Hematopoietic multipotent progenitor cell treated with erythropoietin and hydrocortisone succinate and interleukin-3 and kit ligand, for 15 days (in vitro differentiated cells): ENCODE results near the gene IL13.

Experiments used
- DNase-seq: peaks from one replicate; pipeline ENCODE4 v3.0.0-alpha.2; 2015; ENCODE audit warnings: low spot score

IL13 gene

GRCh38 chr5:132655821-132656773 lies 1.9 kb upstream of the IL13 start:
- DNase-seq = peak; percentile 22

GRCh38 chr5:132656774-132657355 lies 1.1 kb upstream of the IL13 start:
- no peak for DNase-seq

- no peak for DNase-seq
These were observed 669 bp downstream of the IL13 start for GRCh38 chr5:132658381-132659302.

- no peak for DNase-seq
These were observed 1.9 kb downstream of the IL13 start for GRCh38 chr5:132659598-132660493.

GRCh38 chr5:132661231-132662003 lies 3.4 kb downstream of the IL13 start:
- DNase-seq = no peak

GRCh38 chr5:132662004-132662401 lies 4.0 kb downstream of the IL13 start:
- no peak for DNase-seq

GRCh38 chr5:132662925-132663770 lies 5.2 kb downstream of the IL13 start:
- peak; percentile 30 for DNase-seq

GRCh38 chr5:132663771-132664695 lies 6.1 kb downstream of the IL13 start:
- peak; percentile 33 for DNase-seq

- no peak for DNase-seq
These were observed 6.8 kb downstream of the IL13 start for GRCh38 chr5:132664696-132665209.

GRCh38 chr5:132665574-132666080 lies 7.7 kb downstream of the IL13 start:
- no peak for DNase-seq

- no peak for DNase-seq
These were observed 8.5 kb downstream of the IL13 start for GRCh38 chr5:132666310-132667123.

GRCh38 chr5:132667309-132667708 lies 9.3 kb downstream of the IL13 start:
- DNase-seq = no peak

GRCh38 chr5:132667761-132668705 lies 10.1 kb downstream of the IL13 start:
- DNase-seq = no peak

GRCh38 chr5:132668706-132669454 lies 10.9 kb downstream of the IL13 start:
- DNase-seq = no peak

GRCh38 chr5:132669455-132669820 lies 11.5 kb downstream of the IL13 start:
- DNase-seq = no peak
